ENCODE data around the gene DIAPH2. TPM values are rescaled to one million over a fixed set of nuclear protein-coding genes. Genes with fewer than 3 reads are reported as not detected.

The DIAPH2 gene
- total and polyA plus RNA-seq, 2 donors from 2014 or later: 2.1 to 15.0 TPM

DNA sequence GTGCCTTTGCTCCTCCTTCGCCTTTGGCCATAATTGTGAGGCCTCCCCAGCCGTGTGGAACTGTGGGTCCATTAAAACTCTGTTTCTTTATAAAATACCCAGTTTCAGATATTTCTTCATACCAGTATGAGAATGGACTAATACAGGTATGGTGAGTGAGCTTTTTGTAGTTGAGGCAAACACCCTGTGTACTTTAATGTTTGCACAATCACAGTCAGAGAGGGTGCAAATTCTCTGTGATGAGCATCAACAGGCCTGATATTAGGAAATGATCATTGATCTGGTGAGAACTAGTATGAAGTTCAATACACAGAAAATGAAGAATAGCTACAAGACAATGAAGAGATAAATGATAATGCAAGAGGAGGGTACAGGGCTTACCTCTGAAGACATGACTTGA, 943.7 kb downstream of the DIAPH2 start:
- Histone ChIP-seq H3K27ac (ENCODE audit: low read depth in 2 of 2, low read length in 2 of 2) (no peak overlapping the region), H3K9me3 (ENCODE audit: control insufficient read depth in 2 of 3, insufficient read depth in 1 of 3, low read length in 3 of 3) (no peaks in the 10 kb centered on the region), H3K4me1 (ENCODE audit: control insufficient read depth in 2 of 3, insufficient read depth in 2 of 3, low read depth in 1 of 3, low read length in 3 of 3) (no peaks in the 10 kb centered on the region), H3K4me3 (ENCODE audit: low read length in 3 of 3) (no peak overlapping the region), H3K9ac (ENCODE audit: low read length in 3 of 3) (no peak overlapping the region), H3K27me3 (ENCODE audit: control insufficient read depth, insufficient read depth, low read length) (no peaks in the 10 kb centered on the region), H3K36me3 (ENCODE audit: control insufficient read depth in 2 of 3, insufficient read depth in 3 of 3, low read length in 3 of 3) (no peaks in the 10 kb centered on the region)
- no peak for FAIRE-seq
- intact Hi-C loops (cut with DNase I): no loop called here
- TF ChIP-seq, protein P1, sequence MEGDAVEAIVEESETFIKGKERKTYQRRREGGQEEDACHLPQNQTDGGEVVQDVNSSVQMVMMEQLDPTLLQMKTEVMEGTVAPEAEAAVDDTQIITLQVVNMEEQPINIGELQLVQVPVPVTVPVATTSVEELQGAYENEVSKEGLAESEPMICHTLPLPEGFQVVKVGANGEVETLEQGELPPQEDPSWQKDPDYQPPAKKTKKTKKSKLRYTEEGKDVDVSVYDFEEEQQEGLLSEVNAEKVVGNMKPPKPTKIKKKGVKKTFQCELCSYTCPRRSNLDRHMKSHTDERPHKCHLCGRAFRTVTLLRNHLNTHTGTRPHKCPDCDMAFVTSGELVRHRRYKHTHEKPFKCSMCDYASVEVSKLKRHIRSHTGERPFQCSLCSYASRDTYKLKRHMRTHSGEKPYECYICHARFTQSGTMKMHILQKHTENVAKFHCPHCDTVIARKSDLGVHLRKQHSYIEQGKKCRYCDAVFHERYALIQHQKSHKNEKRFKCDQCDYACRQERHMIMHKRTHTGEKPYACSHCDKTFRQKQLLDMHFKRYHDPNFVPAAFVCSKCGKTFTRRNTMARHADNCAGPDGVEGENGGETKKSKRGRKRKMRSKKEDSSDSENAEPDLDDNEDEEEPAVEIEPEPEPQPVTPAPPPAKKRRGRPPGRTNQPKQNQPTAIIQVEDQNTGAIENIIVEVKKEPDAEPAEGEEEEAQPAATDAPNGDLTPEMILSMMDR (IDR thresholded peaks at IDR 0.05; ENCODE audit: borderline replicate concordance, extremely low read depth, insufficient read depth): no peak
- no peak for DNase-seq

- FAIRE-seq: no peak
- no peaks in the 10 kb centered on the region for H3K27me3 ChIP-seq (ENCODE audit: control insufficient read depth, insufficient read depth, low read length)
- no peak overlapping the region for H3K27ac ChIP-seq (ENCODE audit: low read depth in 2 of 2, low read length in 2 of 2)
- no peak overlapping the region for H3K4me3 ChIP-seq (ENCODE audit: low read length in 3 of 3)
- no peak for DNase-seq
- intact Hi-C loops (cut with DNase I): no loop called here
- no peaks in the 10 kb centered on the region for H3K36me3 ChIP-seq (ENCODE audit: control insufficient read depth in 2 of 3, insufficient read depth in 3 of 3, low read length in 3 of 3)
- TF ChIP-seq, protein P1 (IDR thresholded peaks at IDR 0.05; ENCODE audit: borderline replicate concordance, extremely low read depth, insufficient read depth): no peak
- H3K9me3 ChIP-seq (ENCODE audit: control insufficient read depth in 2 of 3, insufficient read depth in 1 of 3, low read length in 3 of 3): no peaks in the 10 kb centered on the region
- no peak overlapping the region for H3K9ac ChIP-seq (ENCODE audit: low read length in 3 of 3)
- H3K4me1 ChIP-seq (ENCODE audit: control insufficient read depth in 2 of 3, insufficient read depth in 2 of 3, low read depth in 1 of 3, low read length in 3 of 3): no peaks in the 10 kb centered on the region
Observed at GRCh38 chrX:97628807-97629596, 944.4 kb downstream of the DIAPH2 start.

DNA sequence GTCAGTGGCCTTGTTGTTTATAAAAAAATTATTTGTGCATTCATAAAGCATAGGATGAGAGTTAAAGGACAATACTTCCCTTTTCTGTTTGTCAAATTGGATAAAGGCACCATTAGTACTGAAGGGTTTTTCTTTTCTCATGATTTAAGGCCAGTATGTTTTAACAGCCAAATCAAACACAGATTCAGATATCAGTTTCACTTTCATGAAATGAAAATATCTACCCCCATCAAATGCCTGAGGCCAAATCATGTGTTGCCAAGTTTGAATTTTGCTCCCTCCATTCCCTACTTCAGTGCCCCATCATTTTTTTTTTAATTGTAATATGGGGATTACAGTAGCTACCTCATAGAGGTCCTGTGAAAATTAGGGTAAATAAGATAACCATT, 944.9 kb downstream of the DIAPH2 start:
- no peaks in the 10 kb centered on the region for H3K9me3 ChIP-seq (ENCODE audit: control insufficient read depth in 2 of 3, insufficient read depth in 1 of 3, low read length in 3 of 3)
- no peak overlapping the region for H3K9ac ChIP-seq (ENCODE audit: low read length in 3 of 3)
- DNase-seq (no peak), FAIRE-seq (no peak)
- intact Hi-C loops (cut with DNase I): no loop called here
- no peaks in the 10 kb centered on the region for H3K4me1 ChIP-seq (ENCODE audit: control insufficient read depth in 2 of 3, insufficient read depth in 2 of 3, low read depth in 1 of 3, low read length in 3 of 3)
- no peaks in the 10 kb centered on the region for H3K27me3 ChIP-seq (ENCODE audit: control insufficient read depth, insufficient read depth, low read length)
- no peak overlapping the region for H3K4me3 ChIP-seq (ENCODE audit: low read length in 3 of 3)
- H3K27ac ChIP-seq (ENCODE audit: low read depth in 2 of 2, low read length in 2 of 2): no peak overlapping the region
- TF ChIP-seq, protein P1 (IDR thresholded peaks at IDR 0.05; ENCODE audit: borderline replicate concordance, extremely low read depth, insufficient read depth): no peak
- no peaks in the 10 kb centered on the region for H3K36me3 ChIP-seq (ENCODE audit: control insufficient read depth in 2 of 3, insufficient read depth in 3 of 3, low read length in 3 of 3)
